ENCODE measurements around the gene KCP.
"Not testable (repeated sequence)": the region's sequence is repeated elsewhere in the genome, so short reads cannot be mapped to it uniquely, and the experiment has no call there.

The KCP gene

DNA sequence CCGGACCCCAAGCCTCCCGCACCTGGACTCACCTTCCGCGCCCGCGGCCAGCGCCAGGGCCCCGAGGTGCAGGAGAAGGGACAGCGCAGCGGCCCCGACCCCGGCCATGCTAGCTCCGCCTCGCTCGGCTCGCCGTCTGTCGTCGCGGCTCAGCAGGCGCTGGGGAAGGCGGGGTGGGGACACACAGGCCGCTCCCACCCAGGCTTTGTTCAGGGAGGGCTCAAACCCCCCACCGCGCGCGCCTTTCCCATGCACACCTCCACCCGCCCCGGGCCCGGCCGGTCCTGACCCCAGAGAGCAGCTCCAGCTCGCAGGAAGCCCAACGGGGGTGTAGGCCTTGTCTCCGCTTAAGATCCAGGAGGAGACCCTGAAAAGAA, at the start of gene KCP:
TSS of gene KCP (minus strand) at position 141 of the 377 bp plus-strand sequence. CDS start at position 108, 33 bp downstream.
- no peak for DNase-seq (ENCODE audit: low read depth)

- DNase-seq (ENCODE audit: low read depth) = no peak
These were observed 48.8 kb upstream of the KCP start for GRCh38 chr7:128959296-128959695.

DNA sequence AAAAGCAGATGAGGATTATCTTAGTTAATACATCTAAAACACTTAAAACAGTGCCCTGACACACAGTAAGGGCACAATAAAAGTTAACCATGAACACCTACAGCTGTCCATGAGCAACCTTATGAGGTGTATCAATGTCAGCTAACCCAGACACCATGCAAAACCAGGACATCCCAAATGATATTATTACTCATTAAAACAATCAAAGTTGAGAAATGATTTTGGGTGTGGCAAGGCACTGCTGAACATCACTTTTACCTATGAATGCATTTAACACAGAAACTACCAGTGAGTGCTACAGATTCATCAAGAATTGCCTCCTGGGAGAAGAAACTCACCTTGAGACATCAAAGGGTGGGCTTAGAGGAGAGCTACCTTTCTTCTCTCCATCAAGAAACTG, 45.5 kb upstream of the KCP start:
- DNase-seq (ENCODE audit: low read depth) = no peak

GRCh38 chr7:128954830-128955802, 44.6 kb upstream of the KCP start:
- DNase-seq (ENCODE audit: low read depth) = no peak

DNA sequence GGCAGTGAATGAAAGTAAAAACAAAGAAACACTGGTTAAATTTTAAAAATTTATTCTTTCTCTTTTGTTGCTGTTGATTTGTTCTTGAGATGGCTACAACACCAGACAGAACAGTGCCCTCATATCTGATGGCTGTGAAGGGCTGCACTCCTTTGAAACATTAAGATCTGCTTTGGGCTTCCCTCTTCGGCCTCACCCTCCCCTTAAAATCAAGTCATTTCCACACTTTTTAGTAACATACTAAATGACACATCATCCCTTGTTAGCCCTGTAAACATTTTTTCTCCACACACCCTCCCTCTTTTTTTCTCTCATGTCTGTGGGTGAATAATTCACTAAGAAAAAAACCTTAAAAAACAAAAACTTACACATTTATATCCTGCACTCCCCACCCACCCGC, 43.6 kb upstream of the KCP start:
- DNase-seq (ENCODE audit: low read depth) = no peak

DNA sequence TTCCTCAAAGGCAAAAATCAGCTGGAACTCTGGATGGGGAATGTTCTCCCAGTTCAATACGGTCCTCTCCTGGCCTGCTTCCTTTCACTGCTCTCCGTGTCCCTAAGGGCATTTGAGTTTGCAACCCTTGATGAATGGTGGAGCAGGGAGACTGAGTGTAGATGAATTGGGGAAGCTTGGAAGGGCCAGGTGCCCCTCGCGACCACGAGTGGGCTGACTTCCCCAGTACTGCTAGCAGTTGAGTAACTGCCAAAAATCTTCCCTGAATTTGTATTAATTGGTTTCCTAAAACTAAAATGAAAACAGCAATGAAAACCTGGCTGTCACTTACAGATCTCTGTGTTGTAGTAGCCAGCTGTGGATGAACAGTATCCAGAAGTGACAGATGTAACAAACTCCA, 40.8 kb upstream of the KCP start:
- DNase-seq (ENCODE audit: low read depth) = no peak

- no peak for DNase-seq (ENCODE audit: low read depth)
These were observed 38.7 kb upstream of the KCP start for GRCh38 chr7:128948976-128949760.

- no peak for DNase-seq (ENCODE audit: low read depth)
These were observed 37.9 kb upstream of the KCP start for GRCh38 chr7:128948312-128948973.

DNA sequence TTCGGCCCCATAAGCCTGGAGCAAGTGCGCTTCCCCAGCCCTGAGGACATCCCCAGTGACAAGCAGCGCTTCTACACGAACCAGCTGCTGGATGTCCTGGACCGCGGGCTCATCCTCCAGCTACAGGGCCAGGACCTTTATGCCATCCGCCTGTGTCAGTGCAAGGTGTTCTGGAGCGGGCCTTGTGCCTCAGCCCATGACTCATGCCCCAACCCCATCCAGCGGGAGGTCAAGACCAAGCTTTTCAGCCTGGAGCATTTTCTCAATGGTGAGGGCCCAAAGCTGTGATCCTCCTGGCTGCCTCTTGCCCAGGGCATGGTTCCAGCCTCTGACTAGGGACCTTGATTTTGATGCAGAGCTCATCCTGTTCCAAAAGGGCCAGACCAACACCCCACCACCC, 37.3 kb upstream of the KCP start:
- no peak for DNase-seq (ENCODE audit: low read depth)

DNA sequence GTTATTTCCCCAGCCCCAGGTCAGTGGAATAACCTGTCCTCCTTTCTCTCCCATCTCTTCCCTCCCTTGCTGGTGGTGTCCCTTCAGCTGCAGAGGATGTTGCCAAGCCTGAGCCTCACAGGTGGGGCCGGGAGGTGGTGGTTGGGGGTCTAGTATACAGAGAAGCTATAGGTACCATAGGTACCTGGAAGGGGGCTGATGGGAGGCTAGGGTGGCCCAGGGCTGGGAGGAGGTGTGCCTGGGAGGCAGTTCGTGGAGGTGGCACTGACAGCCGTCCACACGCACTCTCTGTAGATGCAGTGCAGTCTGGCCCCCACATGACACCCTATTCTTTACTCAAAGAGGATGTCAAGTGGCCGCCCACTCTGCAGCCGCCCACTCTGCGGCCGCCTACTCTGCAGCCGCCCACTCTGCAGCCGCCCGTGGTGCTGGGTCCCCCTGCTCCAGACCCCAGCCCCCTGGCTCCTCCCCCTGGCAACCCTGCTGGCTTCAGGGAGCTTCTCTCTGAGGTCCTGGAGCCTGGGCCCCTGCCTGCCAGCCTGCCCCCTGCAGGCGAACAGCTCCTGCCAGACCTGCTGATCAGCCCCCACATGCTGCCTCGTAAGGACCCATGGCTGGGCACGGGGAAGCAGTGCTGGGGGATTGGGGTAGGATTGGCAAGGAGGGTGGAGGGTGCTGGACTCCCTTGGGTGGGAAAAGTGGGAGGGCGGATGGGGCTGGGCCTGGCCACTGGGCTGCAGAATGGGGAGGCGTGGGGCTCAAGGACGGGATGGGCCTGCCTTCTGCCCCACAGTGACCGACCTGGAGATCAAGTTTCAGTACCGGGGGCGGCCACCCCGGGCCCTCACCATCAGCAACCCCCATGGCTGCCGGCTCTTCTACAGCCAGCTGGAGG, 36.7 kb upstream of the KCP start:
- DNase-seq (ENCODE audit: low read depth) = no peak

GRCh38 chr7:128945668-128946366, 35.3 kb upstream of the KCP start:
- DNase-seq (ENCODE audit: low read depth) = no peak

GRCh38 chr7:128944487-128945236, 34.2 kb upstream of the KCP start:
- DNase-seq (ENCODE audit: low read depth) = no peak

- not testable (repeated sequence) for DNase-seq (ENCODE audit: low read depth)
These were observed 32.7 kb upstream of the KCP start for GRCh38 chr7:128943251-128943650.

GRCh38 chr7:128941946-128942526, 31.5 kb upstream of the KCP start:
- no peak for DNase-seq (ENCODE audit: low read depth)

GRCh38 chr7:128941323-128941890, 30.9 kb upstream of the KCP start:
- no peak for DNase-seq (ENCODE audit: low read depth)

- DNase-seq (ENCODE audit: low read depth) = no peak
These were observed 30.2 kb upstream of the KCP start for GRCh38 chr7:128940494-128941322.

GRCh38 chr7:128939861-128940410, 29.4 kb upstream of the KCP start:
- DNase-seq (ENCODE audit: low read depth) = no peak
